Stimulated activated CD4-positive, alpha-beta T cell treated with anti-CD3 and anti-CD28 coated beads, Interleukin-4, amount 100 ng/mL, for 24 hours (primary cell): Measurements from ENCODE around the gene FLNC.

ENCODE experiments used
- DNase-seq: peaks from one replicate; pipeline ENCODE4 v3.0.0-alpha.2; 2020

FLNC gene

GRCh38 chr7:128848289-128849155, 18.3 kb downstream of the FLNC start:
- no peak for DNase-seq

GRCh38 chr7:128849156-128849515, 18.9 kb downstream of the FLNC start:
- DNase-seq, result no peak

- no peak for DNase-seq
These were observed 19.7 kb downstream of the FLNC start for GRCh38 chr7:128849804-128850490.

GRCh38 chr7:128852537-128853254, 22.5 kb downstream of the FLNC start:
- DNase-seq, result no peak

- DNase-seq, result no peak
These were observed 23.6 kb downstream of the FLNC start for GRCh38 chr7:128853799-128854198.

- DNase-seq, result no peak
These were observed 24.2 kb downstream of the FLNC start for GRCh38 chr7:128854396-128854795.

GRCh38 chr7:128855559-128855958, 25.4 kb downstream of the FLNC start:
- no peak for DNase-seq

- DNase-seq, result no peak
These were observed 26.0 kb downstream of the FLNC start for GRCh38 chr7:128856001-128856718.

GRCh38 chr7:128858380-128859231, 28.4 kb downstream of the FLNC start:
- DNase-seq, result no peak

- no peak for DNase-seq
These were observed 29.3 kb downstream of the FLNC start for GRCh38 chr7:128859232-128860157.

GRCh38 chr7:128860158-128861073, 30.2 kb downstream of the FLNC start:
- no peak for DNase-seq

GRCh38 chr7:128861957-128862570, 31.9 kb downstream of the FLNC start:
- DNase-seq, result no peak

- peak; percentile 99 for DNase-seq
These were observed 32.6 kb downstream of the FLNC start, which contains the start of gene ATP6V1F for GRCh38 chr7:128862571-128863432. Gene ATP6V1F (plus strand): TSS chr7:128862856. CDS start chr7:128862905, 49 bp downstream.

- peak; percentile 61 for DNase-seq
These were observed 33.3 kb downstream of the FLNC start for GRCh38 chr7:128863433-128863989.

- DNase-seq, result no peak
These were observed 35.1 kb downstream of the FLNC start for GRCh38 chr7:128865303-128865702.

- DNase-seq, result no peak
These were observed 36.0 kb downstream of the FLNC start for GRCh38 chr7:128865996-128866877.

- no peak for DNase-seq
These were observed 37.0 kb downstream of the FLNC start for GRCh38 chr7:128867241-128867640.
